GM18505 (cell line): Measurements from ENCODE around the gene MAST4.
A peak's percentile ranks its signal among the peaks of the same experiment; 100 is the strongest.

Source experiments
- ATAC-seq: cut with Tn5 transposase; IDR thresholded peaks from one replicate; pipeline ENCODE4 v1.9.1; 2021; ENCODE audit not compliant: unreplicated experiment
- POLR2A ChIP-seq: IDR thresholded peaks from 4 replicates; pipeline ENCODE4 v1.6.1; 2011; ENCODE audit warnings: borderline replicate concordance; ENCODE audit not compliant: insufficient read depth, insufficient read length; ENCODE audit errors: extremely low read depth

The MAST4 gene

DNA sequence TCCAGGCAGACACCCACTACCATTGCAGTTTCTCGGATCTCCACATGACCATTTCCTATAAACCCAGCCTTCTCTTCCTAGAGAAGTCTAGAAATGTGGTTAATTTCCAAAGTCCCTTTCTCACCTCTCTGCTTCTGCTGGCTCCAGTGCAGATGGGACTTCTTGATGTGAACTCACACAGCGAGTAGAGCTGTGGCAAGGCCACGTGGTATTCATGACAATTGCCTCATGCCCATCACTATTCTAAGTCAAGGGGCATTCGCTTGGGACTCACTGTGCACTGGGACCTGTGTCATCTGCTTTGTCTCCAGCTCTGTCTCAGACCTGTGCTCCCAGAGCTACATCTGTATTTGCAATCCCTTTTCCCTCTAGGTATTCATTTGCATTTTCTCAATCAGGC is 594.2 kb downstream of the MAST4 start:
- ATAC-seq = no peak
- no peak for TF ChIP-seq POLR2A

DNA sequence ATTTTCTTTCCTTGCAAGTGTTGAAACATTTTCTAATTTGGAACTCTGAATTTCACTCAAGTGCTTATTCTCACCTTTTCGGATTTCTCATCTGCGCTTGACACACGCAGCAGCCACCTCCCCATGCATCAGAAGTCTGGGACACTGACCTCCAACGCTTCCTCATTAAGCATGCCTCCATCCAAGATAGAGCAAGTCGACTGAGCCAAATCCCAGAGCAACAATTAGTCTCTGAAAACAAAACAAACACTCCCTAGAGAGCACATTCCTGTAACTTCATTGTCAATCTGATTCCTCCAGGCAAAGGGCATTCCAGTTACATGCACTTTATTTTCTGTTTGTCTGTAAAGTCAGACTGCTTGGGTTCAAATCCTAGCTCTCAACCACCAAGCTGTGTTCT is 594.7 kb downstream of the MAST4 start:
- ATAC-seq = no peak
- TF ChIP-seq POLR2A = no peak

DNA sequence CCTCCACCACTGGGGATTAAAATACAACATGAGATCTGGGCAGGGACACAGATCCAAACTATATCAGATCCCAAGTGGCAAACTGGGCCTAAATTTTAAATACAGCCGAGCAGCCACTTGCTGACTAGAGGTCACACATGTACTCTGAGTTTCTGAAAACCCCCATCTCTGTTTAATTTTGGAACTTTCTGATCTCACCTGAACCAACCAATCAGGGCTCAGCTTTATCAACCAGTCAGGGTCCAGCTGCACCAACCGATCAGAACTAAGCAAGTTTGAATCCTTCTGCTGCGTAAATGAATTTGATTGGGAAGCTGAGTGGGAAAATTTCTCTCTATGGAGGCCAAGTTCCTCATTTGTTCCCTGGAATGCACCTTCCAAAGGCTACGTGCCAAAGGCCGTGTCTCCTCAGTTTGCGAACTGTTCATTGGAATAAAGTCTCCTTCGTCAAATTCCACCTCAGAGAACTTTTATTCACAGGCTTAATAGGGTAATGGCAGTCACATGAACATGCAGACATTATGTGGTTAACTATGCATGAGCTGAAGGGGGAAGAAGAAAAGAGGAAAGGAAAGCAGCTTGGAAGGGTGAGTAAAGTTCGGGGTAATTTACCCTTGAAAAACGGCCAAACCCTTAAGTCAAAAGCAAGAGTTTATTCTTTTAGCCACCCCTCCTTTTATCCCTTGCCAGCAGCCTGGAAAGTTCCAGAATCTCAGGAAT is 596.7 kb downstream of the MAST4 start:
- TF ChIP-seq POLR2A = peak; percentile 14
- ATAC-seq = peak; percentile 40

DNA sequence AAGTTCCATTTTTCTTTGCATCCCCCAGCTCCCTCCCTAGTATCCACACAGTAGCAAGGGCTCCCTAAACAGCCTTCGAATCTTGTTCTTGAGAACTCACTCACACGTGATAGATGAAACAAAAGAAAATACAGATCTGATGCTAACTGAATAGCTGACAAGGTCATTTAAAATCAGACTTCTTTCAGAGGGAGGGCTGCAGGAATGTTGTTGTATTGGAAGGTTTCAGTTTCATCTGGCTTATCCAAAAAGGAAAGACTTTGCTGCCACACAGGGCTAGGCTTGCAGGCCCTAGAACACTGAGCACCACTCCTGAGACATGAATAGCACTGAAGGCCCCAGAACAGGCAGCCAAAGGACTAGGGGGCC is 597.2 kb downstream of the MAST4 start:
- no peak for TF ChIP-seq POLR2A
- ATAC-seq = peak; percentile 10

DNA sequence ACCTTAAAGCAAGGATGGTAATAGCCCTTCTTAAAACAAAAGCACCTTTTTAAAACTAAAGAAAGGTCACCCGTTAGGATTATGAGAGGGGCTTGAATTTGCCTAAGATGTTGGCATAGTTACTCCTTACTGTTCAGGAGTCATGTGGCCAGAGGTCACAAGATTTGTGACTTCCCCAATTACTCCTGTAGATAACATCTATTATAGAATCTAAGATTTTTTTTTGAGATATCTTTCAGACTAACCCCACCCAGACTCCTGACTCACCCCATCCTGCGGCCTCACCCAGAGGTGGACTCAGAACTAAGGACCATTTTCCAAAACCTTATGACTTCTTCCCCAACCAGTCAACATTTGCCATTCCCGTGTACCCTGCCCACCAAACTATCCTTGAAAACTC is 598.0 kb downstream of the MAST4 start:
- TF ChIP-seq POLR2A = no peak
- ATAC-seq = no peak

DNA sequence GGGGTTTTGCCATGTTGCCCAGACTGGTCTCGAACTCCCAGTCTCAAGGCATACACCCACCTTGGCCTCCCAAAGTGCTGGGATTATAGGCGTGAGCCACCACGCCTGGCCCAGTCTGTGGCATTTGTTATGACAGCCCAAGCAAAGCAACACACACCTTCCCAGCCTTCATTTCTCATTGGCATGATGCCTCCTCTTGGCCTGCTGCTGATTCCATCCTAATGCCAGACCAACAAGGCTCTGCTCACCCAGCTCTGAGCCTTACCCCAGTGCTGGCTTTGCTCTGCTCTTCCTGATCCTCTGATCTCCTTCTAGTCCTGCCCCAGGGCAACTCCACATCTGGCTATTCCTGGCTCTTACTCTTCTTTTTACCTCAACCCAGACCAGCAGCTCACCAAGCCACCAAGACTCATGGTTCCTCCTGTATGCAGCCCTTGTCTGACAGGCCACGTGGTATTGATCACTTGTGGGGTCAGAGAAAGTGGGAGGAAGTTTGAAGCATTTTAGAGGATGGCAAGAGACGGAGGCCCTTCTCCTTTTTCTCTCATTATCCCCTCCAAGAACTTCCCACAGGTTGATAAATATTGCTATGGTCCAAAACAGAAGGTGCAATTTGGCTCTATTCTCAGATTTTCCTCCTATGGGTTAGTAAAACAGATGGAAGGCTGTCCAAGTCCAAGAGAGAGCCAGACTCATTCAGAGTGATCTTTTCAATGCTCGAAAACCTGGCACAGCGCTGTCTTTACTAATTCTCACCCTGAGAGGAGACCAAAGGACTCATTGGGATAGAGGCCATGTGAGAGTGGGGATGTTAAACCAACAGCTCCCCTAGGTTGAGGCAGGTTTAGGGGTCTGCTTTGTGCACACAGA is 599.4 kb downstream of the MAST4 start:
- peak; percentile 20 for TF ChIP-seq POLR2A

DNA sequence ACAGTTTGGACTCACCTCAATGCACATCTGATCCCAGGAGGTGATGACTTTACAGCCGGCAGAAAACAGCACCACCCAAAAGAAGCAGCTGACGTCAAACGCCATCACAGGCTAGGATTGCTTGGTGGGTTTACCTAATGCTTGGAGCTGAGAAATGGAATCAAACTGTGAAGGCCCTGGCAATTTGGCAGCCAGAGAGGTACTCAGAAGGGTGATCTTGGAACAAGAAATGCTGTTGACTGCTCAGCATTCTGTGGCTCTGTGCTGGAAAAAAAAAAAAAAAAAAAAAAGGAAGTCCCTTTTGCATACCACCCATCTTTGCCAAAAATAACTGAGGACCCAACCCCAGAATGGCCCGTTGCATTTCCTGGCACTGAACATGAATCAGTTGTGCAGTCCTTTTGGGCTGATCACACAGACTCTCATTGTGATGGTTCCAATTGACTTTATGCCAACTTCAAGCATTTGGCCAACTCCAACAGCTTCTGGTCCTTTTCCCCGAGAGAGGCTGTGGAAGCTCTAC is 600.4 kb downstream of the MAST4 start, which contains the start of gene CD180:
Gene CD180, minus strand, starts transcription at position 263 of the 523 bp plus-strand sequence. Its CDS starts 158 bp downstream, at position 105.
- no peak for ATAC-seq
- TF ChIP-seq POLR2A = peak; percentile 81

More for the DNA sequence above, 599.4 kb downstream of the MAST4 start:
- no peak for ATAC-seq

DNA sequence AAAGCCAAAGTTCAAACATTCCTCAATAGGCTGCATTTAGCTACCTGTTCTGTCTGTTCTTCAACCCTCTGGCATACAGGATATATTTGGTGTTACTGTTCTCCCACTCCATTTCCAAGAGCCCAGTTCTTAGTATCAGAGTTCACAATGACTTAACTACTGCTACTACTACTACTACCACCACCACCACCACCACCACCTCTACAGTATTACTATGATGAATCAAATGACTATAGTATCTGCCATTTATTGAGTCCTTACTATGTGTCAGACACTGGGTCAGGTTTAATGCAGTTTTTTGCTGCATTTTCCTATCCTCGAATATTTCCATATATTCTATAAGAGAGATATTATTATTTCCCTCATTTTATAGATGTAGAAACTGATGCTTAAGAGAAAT is 601.3 kb downstream of the MAST4 start:
- no peak for ATAC-seq
- TF ChIP-seq POLR2A = no peak

DNA sequence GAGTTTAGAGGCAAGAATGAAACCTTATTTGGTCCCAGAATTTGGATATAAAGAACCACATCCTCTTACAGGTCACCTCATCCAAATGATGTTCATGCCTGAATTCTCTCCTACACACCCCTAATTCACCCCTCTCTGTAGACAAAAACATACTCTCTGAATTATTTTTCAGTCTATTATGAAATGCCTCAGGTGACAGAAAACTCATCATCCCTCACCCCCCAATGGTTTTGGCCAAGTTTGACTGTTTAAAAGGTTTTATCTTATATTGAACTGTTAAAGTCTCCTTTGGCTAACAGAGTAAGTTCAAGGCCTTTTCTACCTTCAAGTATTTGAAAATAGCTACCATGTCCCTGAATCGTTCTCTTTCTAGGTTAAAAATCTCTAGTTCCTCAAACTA is 602.7 kb downstream of the MAST4 start:
- no peak for TF ChIP-seq POLR2A
- no peak for ATAC-seq

DNA sequence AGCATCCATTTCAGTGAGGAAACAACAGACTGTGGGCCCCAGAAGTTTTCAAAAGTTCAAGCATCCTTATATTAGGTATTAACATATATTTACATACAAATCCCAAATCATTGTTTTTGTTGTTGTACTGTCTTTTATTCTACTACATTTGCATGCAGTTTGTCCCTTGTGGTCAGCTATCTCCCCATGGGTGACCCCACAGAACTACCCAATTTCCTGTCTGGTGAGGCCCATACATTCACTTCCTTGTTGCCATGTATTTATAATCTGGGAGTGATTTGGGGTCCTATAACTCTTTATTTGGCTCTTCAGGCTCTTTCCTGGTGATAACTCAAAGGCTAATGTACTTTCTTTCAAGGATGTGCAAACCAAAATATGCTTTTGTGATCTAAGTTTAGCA is 603.7 kb downstream of the MAST4 start:
- ATAC-seq = no peak
- TF ChIP-seq POLR2A = no peak

DNA sequence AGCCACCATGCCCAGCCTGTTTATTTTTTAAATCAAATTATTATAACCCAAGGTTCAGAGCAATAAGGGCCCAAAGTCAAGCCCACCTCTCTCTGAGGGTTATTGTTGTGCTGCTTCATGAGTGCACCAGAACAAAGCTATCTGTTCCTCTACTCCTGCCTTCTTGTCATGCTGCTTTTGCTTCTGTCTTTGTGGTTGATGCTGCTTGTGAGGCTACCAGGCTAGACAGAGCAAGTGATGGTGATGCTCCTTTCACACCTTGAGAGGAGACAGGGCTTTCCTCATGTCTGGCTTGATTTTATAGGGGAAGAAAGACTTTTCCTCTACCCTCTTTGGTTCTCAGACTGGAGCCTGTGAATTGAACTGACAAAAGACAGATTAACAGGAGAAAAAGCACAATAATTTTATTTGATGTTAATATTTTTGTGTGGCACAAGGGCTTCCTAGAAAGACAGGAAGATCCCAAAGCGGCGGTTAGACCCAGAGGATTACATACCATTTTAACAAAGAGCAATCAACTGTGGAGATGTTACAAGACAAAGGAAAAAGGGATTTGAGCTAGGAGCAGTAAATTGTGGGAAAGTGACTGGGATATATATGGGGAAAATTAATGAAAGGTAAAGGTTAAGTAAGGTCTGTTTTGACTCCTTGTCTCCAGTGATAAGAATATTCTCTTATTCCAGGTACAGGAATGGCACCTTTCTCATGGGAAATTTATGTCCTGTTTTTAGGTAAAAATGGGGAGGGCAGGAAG is 604.8 kb downstream of the MAST4 start:
- TF ChIP-seq POLR2A = no peak
- no peak for ATAC-seq

DNA sequence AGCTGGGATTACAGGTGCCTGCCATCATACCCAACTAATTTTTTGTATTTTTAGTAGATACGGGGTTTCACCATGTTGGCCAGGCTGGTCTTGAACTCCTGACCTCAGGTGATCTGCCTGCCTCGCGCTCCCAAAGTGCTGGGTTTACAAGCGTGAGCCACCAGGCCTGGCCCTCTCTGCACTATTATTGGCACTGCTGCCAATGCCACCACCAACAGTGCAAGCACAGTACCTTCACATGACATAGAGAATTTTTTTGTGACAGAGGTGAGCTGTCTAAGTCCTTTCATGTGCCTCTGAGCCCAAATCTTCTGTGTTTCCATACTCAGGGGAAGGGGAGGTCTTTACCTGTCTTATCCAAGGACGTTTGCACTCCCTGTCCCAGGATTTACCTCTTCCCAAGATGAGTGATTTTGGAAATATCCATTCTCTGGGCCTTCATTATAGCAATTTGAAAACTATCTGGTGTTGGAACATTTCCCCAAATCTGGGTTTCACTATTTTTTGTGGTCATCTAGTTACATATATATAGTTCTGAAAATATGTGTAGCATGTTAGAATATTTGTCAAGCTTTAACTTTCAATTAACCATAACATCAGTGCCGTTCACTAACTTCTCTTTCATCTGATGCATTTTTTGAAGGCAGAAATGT is 605.8 kb downstream of the MAST4 start:
- TF ChIP-seq POLR2A = no peak

DNA sequence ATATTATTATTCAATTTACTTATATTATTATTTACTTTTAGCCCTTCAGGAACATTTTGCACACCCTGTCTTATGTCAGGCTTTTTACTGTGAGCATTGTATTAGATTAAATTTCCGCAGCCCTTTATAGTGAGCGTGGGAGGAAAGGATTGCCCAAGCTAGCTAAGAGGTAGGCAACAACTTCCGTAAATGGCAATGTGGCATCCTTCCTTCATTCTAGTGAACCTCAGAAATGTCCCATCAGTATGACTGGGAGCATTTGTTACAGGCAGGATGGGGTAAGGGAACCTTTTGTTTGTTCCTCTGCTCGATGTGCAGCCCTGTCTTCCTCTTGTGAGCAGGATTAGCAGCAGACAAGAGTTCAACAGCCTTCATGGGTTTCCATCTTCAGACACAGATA is 606.6 kb downstream of the MAST4 start:
- TF ChIP-seq POLR2A = no peak
- ATAC-seq = no peak

More for the DNA sequence above, 605.8 kb downstream of the MAST4 start:
- no peak for ATAC-seq
